H1 (cell line): ENCODE data around the gene ACAD10. TPM values are rescaled to one million over a fixed set of nuclear protein-coding genes. Genes with fewer than 3 reads are reported as not detected.

Experiments
- CTCF ChIA-PET: fragments of 300-600 bp; sonication (Branson Sonifier 250); formaldehyde crosslinking; loops from one replicate; lab custom pipeline; 2021; ENCODE audit not compliant: partially characterized antibody; lab: Charles Lee
- POLR2A ChIA-PET: fragments of 300-600 bp; sonication (Branson Sonifier 250); formaldehyde crosslinking; loops from one replicate; lab custom pipeline; 2021; ENCODE audit warnings: inconsistent platforms; ENCODE audit not compliant: partially characterized antibody; lab: Charles Lee
- DNase-seq, 2 experiments: peaks; one replicate each; pipeline versions ENCODE4 v3.0.0 to v3.0.0-alpha.2; 2010 to 2022; ENCODE audit warnings: low spot score in 2 of 2, low read depth in 1 of 2, mixed read lengths in 1 of 2
- FAIRE-seq: peaks from 2 replicates; lab custom pipeline; 2011; peaks lifted over from hg19 to GRCh38; lab: Jason Lieb, UNC
- H2AFZ ChIP-seq: 2 replicates; pipeline ENCODE4 v1.8.1; 2012; ENCODE audit warnings: low read length, inconsistent platforms
- H2AK5ac ChIP-seq: 2 replicates; pipeline ENCODE4 v1.6.1; 2013; ENCODE audit warnings: low read depth, low read length
- H2BK120ac ChIP-seq: replicated peaks from 2 replicates; pipeline ENCODE3; 2013; ENCODE audit warnings: low read depth, low read length, inconsistent platforms
- H2BK12ac ChIP-seq: 2 replicates; pipeline ENCODE4 v1.6.1; 2013; ENCODE audit warnings: low read depth, low read length
- H2BK15ac ChIP-seq: 2 replicates; pipeline ENCODE4 v1.6.1; 2013; ENCODE audit warnings: low read length
- H2BK20ac ChIP-seq: 2 replicates; pipeline ENCODE4 v1.6.1; 2013; ENCODE audit warnings: low read length
- H2BK5ac ChIP-seq: 2 replicates; pipeline ENCODE4 v1.6.1; 2013; ENCODE audit warnings: low read depth, low read length
- H3K14ac ChIP-seq: 2 replicates; pipeline ENCODE4 v1.6.1; 2013; ENCODE audit warnings: inconsistent platforms; ENCODE audit not compliant: insufficient read length
- H3K18ac ChIP-seq: 2 replicates; pipeline ENCODE4 v1.6.1; 2013; ENCODE audit warnings: low read length; ENCODE audit errors: extremely low read depth
- H3K23ac ChIP-seq: 2 replicates; pipeline ENCODE4 v1.6.1; 2013; ENCODE audit warnings: inconsistent platforms; ENCODE audit not compliant: insufficient read length
- H3K23me2 ChIP-seq: 2 replicates; pipeline ENCODE4 v1.6.1; 2013; ENCODE audit warnings: low read depth, low read length
- H3K27ac ChIP-seq: 2 replicates; pipeline ENCODE4 v1.6.1; 2011; ENCODE audit warnings: low read depth, low read length, inconsistent platforms
- H3K27me3 ChIP-seq, 4 experiments: replicated peaks in 1 of 4; 1 replicate in 1 of 4; 2 replicates in 3 of 4; pipeline versions ENCODE4 v1.6.1 to v1.8.1; 2011 to 2013; ENCODE audit warnings: low read length in 3 of 4, mild to moderate bottlenecking in 3 of 4, inconsistent platforms in 2 of 4, mixed read lengths in 2 of 4, moderate library complexity in 1 of 4; ENCODE audit not compliant: control insufficient read depth in 3 of 4, insufficient read depth in 3 of 4; ENCODE audit errors: extremely low read depth in 1 of 4
- H3K36me3 ChIP-seq, 4 experiments: 2 replicates each; pipeline versions ENCODE4 v1.6.1 to v1.8.1; 2011 to 2013; ENCODE audit warnings: mild to moderate bottlenecking in 4 of 4, low read length in 3 of 4, moderate library complexity in 2 of 4, control low read depth in 1 of 4, inconsistent platforms in 1 of 4; ENCODE audit not compliant: insufficient read depth in 4 of 4, control insufficient read depth in 2 of 4
- H3K4ac ChIP-seq: replicated peaks from 2 replicates; pipeline ENCODE3; 2013; ENCODE audit warnings: low read length, low read depth, mixed read lengths, inconsistent platforms; ENCODE audit not compliant: insufficient read length
- H3K4me1 ChIP-seq, 4 experiments: replicated peaks in 1 of 4; 1 replicate in 1 of 4; 2 replicates in 3 of 4; pipeline versions ENCODE4 v1.6.1 to v1.8.1; 2011 to 2013; ENCODE audit warnings: low read length in 3 of 4, inconsistent platforms in 2 of 4, mixed read lengths in 1 of 4; ENCODE audit not compliant: insufficient read depth in 4 of 4, control insufficient read depth in 3 of 4
- H3K4me2 ChIP-seq, 2 experiments: 2 replicates each; pipeline versions ENCODE4 v1.6.1 to v1.8.1; 2011 to 2013; ENCODE audit warnings: low read depth in 2 of 2, low read length in 2 of 2, control low read depth in 1 of 2, inconsistent platforms in 1 of 2, mild to moderate bottlenecking in 1 of 2; ENCODE audit not compliant: insufficient read depth in 1 of 2
- H3K4me3 ChIP-seq, 4 experiments: fragments of 200-600, 300-600 bp in 1 of 4; sonication (generic), shearing (Covaris generic), sonication (Bioruptor Twin) in 1 of 4; 2 replicates each; pipeline versions ENCODE4 v1.5.1 to v1.8.1; 2011 to 2016; ENCODE audit warnings: low read length in 4 of 4, low read depth in 3 of 4, control low read depth in 2 of 4, inconsistent platforms in 2 of 4, mild to moderate bottlenecking in 2 of 4, mixed read lengths in 1 of 4, moderate library complexity in 1 of 4; ENCODE audit not compliant: insufficient read depth in 2 of 4; ENCODE audit errors: extremely low read depth in 1 of 4
- H3K56ac ChIP-seq: replicated peaks from 2 replicates; pipeline ENCODE3; 2013; ENCODE audit warnings: low read depth, mild to moderate bottlenecking, mixed read lengths, low read length, inconsistent platforms; ENCODE audit not compliant: insufficient read length
- H3K79me1 ChIP-seq: 2 replicates; pipeline ENCODE4 v1.6.1; 2013; ENCODE audit warnings: low read depth, low read length, control low read depth
- H3K79me2 ChIP-seq, 2 experiments: 2 replicates each; pipeline versions ENCODE4 v1.6.1 to v1.8.1; 2012 to 2013; ENCODE audit warnings: low read length in 2 of 2, mild to moderate bottlenecking in 2 of 2, inconsistent platforms in 1 of 2; ENCODE audit not compliant: insufficient read depth in 2 of 2, control insufficient read depth in 1 of 2
- H3K9ac ChIP-seq, 4 experiments: replicated peaks in 1 of 4; 1 replicate in 1 of 4; 2 replicates in 3 of 4; pipeline versions ENCODE4 v1.6.1 to v1.8.1; 2011 to 2013; ENCODE audit warnings: low read depth in 3 of 4, low read length in 3 of 4, control low read depth in 2 of 4, mild to moderate bottlenecking in 2 of 4, moderate library complexity in 2 of 4, inconsistent platforms in 1 of 4; ENCODE audit errors: extremely low read depth in 1 of 4
- H3K9me3 ChIP-seq, 2 experiments: 2 replicates each; pipeline versions ENCODE4 v1.6.1 to v1.8.1; 2012 to 2013; ENCODE audit warnings: mild to moderate bottlenecking in 2 of 2, moderate library complexity in 2 of 2, control low read depth in 1 of 2, inconsistent platforms in 1 of 2, low read depth in 1 of 2, low read length in 1 of 2, mixed read lengths in 1 of 2; ENCODE audit not compliant: insufficient read depth in 2 of 2
- H4K20me1 ChIP-seq, 2 experiments: replicated peaks in 1 of 2; 2 replicates each; pipeline versions ENCODE3 to v1.8.1; 2011 to 2013; ENCODE audit warnings: inconsistent platforms in 2 of 2, low read length in 2 of 2, mild to moderate bottlenecking in 1 of 2; ENCODE audit not compliant: insufficient read depth in 2 of 2, control insufficient read depth in 1 of 2
- H4K5ac ChIP-seq: 2 replicates; pipeline ENCODE4 v1.6.1; 2013; ENCODE audit warnings: low read length, low read depth, mixed read lengths, inconsistent platforms; ENCODE audit not compliant: insufficient read length
- H4K8ac ChIP-seq: 2 replicates; pipeline ENCODE4 v1.8.0; 2013; ENCODE audit warnings: mild to moderate bottlenecking, moderate library complexity, low read length, inconsistent platforms; ENCODE audit not compliant: insufficient read depth; ENCODE audit errors: extremely low read depth
- H4K91ac ChIP-seq: replicated peaks from 2 replicates; pipeline ENCODE3; 2013; ENCODE audit warnings: low read length, mixed read lengths, inconsistent platforms; ENCODE audit not compliant: insufficient read length
- NANOG ChIP-seq: IDR thresholded peaks from 2 replicates; pipeline ENCODE4 v1.6.1; 2011; ENCODE audit warnings: low read length, low read depth, mild to moderate bottlenecking, inconsistent platforms; ENCODE audit not compliant: insufficient read depth, poor library complexity, severe bottlenecking
- PHF8 ChIP-seq: fragments of 200-600 bp; sonication (generic); conservative IDR thresholded peaks from 2 replicates; pipeline ENCODE4 v1.7.1; 2012; ENCODE audit warnings: low read depth, mild to moderate bottlenecking, inconsistent platforms, low read length, moderate library complexity
- RAD21 ChIP-seq, 2 experiments: IDR thresholded peaks in 1 of 2; conservative IDR thresholded peaks in 1 of 2; 2 replicates each; pipeline ENCODE4 v1.6.1; 2011; ENCODE audit warnings: low read depth in 2 of 2, low read length in 2 of 2, improper control_type of control experiment in 1 of 2, inconsistent platforms in 1 of 2, mild to moderate bottlenecking in 1 of 2, moderate library complexity in 1 of 2
- WGBS, 2 experiments: shearing (Covaris generic) in 1 of 2; methylation state at CpG; one replicate each; pipeline versions ENCODE4 v1.1.6 to v1.1.7; 2013 to 2015; ENCODE audit warnings: low lambda C conversion rate in 2 of 2, mixed read lengths in 2 of 2, inconsistent platforms in 1 of 2, low coverage in 1 of 2, missing lambda C conversion rate in 1 of 2; ENCODE audit not compliant: insufficient replicate concordance in 2 of 2, insufficient coverage in 1 of 2, insufficient read length in 1 of 2; ENCODE audit errors: extremely low coverage in 1 of 2, missing lambda C conversion rate in 1 of 2; 5-methylcytosine and 5-hydroxymethylcytosine counted together
- polyA plus RNA-seq, 7 experiments: library from polyadenylated mRNA; depleted of rRNA in 3 of 7; stranded (reverse) in 5 of 7; unstranded in 2 of 7; fragments of >200 nt in 5 of 7; fragments of 200-250 nt in 2 of 7; gene quantifications; 1 replicate in 5 of 7; 2 replicates in 1 of 7; 4 replicates in 1 of 7; pipeline versions ENCODE4 v1.2.1 to v1.2.3, GENCODE V29; 2011 to 2013; ENCODE audit warnings: missing spikeins in 2 of 7, mixed read lengths in 2 of 7
- total RNA-seq: library from RNA; stranded (reverse); fragmentation: NEBNext Ultra II Directional; extraction: Animal tissue kit (Norgen Biotek cat#: 25700); gene quantifications from 2 replicates; pipeline ENCODE4 v1.2.1, GENCODE V29; 2021
- TF ChIP-seq, protein P1 (sequence below), 3 experiments: IDR thresholded peaks; 1 replicate in 2 of 3; 2 replicates in 1 of 3; pipeline versions ENCODE4 v1.5.1 to v1.6.1; 2011; ENCODE audit warnings: low read length in 3 of 3, mild to moderate bottlenecking in 3 of 3, inconsistent platforms in 2 of 3, low read depth in 1 of 3, moderate library complexity in 1 of 3; ENCODE audit not compliant: insufficient read depth in 1 of 3; ENCODE audit errors: control extremely low read depth in 1 of 3

ACAD10 gene
- total and polyA plus RNA-seq, 2 of the 8 experiments (the other 6 are each of a cell fraction or from before 2014, with no cell fraction given) = 17.3 to 23.3 TPM

DNA sequence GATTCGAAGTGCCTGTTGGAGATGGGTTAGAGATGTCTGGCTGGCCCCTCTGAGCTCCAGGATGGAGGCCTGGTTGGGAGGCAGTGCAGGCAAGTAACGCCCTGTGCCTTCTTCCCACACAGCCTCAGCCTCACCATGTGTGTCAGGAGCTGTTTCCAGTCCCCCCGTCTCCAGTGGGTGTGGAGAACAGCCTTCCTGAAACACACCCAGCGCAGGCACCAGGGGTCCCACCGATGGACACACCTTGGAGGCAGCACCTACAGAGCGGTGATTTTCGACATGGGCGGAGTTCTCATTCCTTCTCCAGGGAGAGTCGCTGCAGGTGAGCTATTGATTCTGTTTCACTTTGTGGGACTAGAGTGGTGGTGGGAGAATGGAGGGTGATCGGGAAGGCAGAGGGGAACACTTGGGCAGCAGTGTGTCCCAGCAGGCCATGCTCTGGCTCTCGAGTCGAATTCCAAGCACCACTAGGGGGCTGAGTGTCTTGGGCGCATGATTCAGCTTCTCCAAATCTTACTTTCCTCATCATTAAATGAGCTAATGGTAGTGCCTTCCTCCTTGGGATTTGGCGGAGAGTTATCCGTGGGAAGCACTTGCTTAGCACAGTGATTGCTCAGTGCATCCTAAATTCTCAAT is 6.8 kb downstream of the ACAD10 start:
- H3K23ac ChIP-seq = no peak overlapping the region
- ChIA-PET CTCF (interaction anchor here (0.5 to 2.2 kb wide), 13 partner anchors 9 to 238 kb away, joined by 3 to 10 read pairs (median 3); no protein-coding TSS in a partner anchor), POLR2A (interaction anchor here (0.9 to 1.3 kb wide), 2 partner anchors 12 to 101 kb away, joined by 3 to 5 read pairs; no protein-coding TSS in a partner anchor)
- no peaks in the 10 kb centered on the region for H3K23me2 ChIP-seq
- peaks cover 0 to 17% (median 10%) of the 10 kb centered on the region in 4 experiments; a peak in 7 of 8 replicates for H3K36me3 ChIP-seq
- H2BK12ac ChIP-seq = no peak overlapping the region
- WGBS, 2 experiments = 83% methylated on average over 15 of the region's 15 CpGs; no CpG with 5 or more reads in 1 of the 2 experiments
- H3K9me3 ChIP-seq = no peaks in the 10 kb centered on the region
- H3K79me2 ChIP-seq = no peaks in the 10 kb centered on the region
- TF ChIP-seq, protein P1, sequence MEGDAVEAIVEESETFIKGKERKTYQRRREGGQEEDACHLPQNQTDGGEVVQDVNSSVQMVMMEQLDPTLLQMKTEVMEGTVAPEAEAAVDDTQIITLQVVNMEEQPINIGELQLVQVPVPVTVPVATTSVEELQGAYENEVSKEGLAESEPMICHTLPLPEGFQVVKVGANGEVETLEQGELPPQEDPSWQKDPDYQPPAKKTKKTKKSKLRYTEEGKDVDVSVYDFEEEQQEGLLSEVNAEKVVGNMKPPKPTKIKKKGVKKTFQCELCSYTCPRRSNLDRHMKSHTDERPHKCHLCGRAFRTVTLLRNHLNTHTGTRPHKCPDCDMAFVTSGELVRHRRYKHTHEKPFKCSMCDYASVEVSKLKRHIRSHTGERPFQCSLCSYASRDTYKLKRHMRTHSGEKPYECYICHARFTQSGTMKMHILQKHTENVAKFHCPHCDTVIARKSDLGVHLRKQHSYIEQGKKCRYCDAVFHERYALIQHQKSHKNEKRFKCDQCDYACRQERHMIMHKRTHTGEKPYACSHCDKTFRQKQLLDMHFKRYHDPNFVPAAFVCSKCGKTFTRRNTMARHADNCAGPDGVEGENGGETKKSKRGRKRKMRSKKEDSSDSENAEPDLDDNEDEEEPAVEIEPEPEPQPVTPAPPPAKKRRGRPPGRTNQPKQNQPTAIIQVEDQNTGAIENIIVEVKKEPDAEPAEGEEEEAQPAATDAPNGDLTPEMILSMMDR (IDR thresholded peaks at IDR 0.05; ENCODE audit: control extremely low read depth in 1 of 3, insufficient read depth in 1 of 3, low read depth in 1 of 3, low read length in 3 of 3) = peak; percentile 34 to 65 (median 63)
- TF ChIP-seq RAD21 (IDR thresholded peaks at IDR 0.05 in 1 of 2, conservative IDR thresholded peaks at IDR 0.05 in 1 of 2; ENCODE audit: low read depth in 2 of 2, low read length in 2 of 2) = peak in 1 of 2 experiments; percentile 22; a peak in 1 of 4 replicates
- TF ChIP-seq PHF8 = no peak
- no peak for TF ChIP-seq NANOG
- H2BK120ac ChIP-seq = no peak overlapping the region
- no peak overlapping the region for H3K4me3 ChIP-seq
- no peak overlapping the region for H3K56ac ChIP-seq
- H3K79me1 ChIP-seq = no peaks in the 10 kb centered on the region
- H3K9ac ChIP-seq = no peak overlapping the region
- no peak overlapping the region for H2BK15ac ChIP-seq
- no peak overlapping the region for H2BK5ac ChIP-seq
- peak overlapping the region; percentile 46; the same call in 1 of the 2 replicates for H4K8ac ChIP-seq
- H3K27ac ChIP-seq = no peak overlapping the region
- H4K5ac ChIP-seq = no peak overlapping the region
- H3K27me3 ChIP-seq = no peaks in the 10 kb centered on the region
- H3K4ac ChIP-seq = no peak overlapping the region
- H3K4me1 ChIP-seq = peaks cover 0 to 3% (median 0%) of the 10 kb centered on the region in 4 experiments; a peak in 1 of 7 replicates
- H3K14ac ChIP-seq = no peak overlapping the region
- peaks cover 2% of the 10 kb centered on the region in 2 experiments for H4K20me1 ChIP-seq
- DNase-seq (peak in 1 of 2 experiments; percentile 57), FAIRE-seq (no peak)
- H2BK20ac ChIP-seq = no peak overlapping the region
- no peak overlapping the region for H2AK5ac ChIP-seq
- no peak overlapping the region for H2AFZ ChIP-seq
- H3K4me2 ChIP-seq = no peak overlapping the region
- no peak overlapping the region for H3K18ac ChIP-seq
- H4K91ac ChIP-seq = no peak overlapping the region
